Measurements from ENCODE around the gene FADS6.
"Not testable (repeated sequence)": the region's sequence is repeated elsewhere in the genome, so short reads cannot be mapped to it uniquely, and the experiment has no call there.

The FADS6 gene

DNA sequence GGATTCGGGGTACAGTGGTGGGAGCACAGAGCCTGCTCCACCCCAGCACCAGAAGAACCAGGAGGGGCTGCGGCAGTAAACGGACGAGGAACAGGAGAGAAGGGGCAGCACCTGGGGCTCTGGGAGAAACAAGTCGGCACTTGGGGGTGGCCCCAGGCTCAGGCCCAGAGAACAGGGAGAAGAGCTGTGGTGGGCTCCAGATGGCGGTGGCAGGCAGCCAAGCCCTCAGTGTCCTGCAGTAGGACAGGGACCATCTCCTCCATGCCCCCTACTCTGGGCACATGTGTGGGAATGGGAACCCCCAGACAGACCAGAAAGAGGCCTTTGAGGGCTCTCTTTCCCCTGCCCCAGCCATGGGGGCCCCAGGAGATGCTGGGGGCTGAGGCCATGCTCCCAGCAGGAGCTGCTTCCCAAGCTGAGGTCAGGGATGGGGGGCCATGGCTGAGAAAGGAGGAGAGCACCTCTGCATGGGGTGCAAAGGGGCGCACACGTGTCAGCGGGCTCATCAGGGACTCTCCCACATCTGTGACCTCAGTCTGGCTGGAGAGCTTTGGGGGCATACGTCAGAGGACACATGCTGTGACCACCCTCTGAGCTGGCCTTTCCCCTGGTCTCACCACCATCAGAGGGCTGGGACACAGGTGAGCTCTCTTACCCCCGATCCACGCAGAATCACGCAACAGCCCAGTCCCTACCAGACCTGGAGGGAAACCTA lies 22.9 kb upstream of the FADS6 start:
- no peaks in the 10 kb centered on the region for H3K9me3 ChIP-seq (ENCODE audit: low read length)
- H2AFZ ChIP-seq (ENCODE audit: low read depth, low read length) = no peak overlapping the region
- no peak overlapping the region for H3K4me3 ChIP-seq (ENCODE audit: low read length)
- H3K27me3 ChIP-seq (ENCODE audit: insufficient read depth, low read length) = peaks cover 10% of the 10 kb centered on the region
- no peaks in the 10 kb centered on the region for H3K36me3 ChIP-seq (ENCODE audit: insufficient read depth, low read length)
- H3K4me1 ChIP-seq (ENCODE audit: insufficient read depth, low read length) = peaks cover 8% of the 10 kb centered on the region

DNA sequence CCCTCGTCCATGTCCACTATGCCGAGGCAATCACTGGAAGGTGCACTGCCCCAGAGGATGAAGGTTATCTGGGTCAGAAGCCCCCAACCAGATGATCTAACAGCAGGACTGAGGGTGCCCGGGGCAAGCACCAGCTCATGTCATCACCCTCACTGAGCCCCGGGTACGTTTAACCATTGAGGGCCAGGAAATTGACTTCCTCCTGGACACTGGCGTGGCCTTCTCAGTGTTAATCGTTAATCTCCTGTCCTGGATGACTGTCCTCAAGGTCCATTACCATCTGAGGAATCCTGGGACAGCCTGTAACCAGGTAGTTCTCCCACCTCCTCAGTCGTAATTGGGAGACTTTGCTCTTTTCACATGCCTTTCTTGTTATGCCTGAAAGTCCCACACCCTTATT lies 18.0 kb upstream of the FADS6 start:
- not testable (repeated sequence) for H3K36me3 ChIP-seq (ENCODE audit: insufficient read depth, low read length); H3K4me3 ChIP-seq (ENCODE audit: low read length)
- peaks cover 16% of the 10 kb centered on the region for H3K4me1 ChIP-seq (ENCODE audit: insufficient read depth, low read length)

DNA sequence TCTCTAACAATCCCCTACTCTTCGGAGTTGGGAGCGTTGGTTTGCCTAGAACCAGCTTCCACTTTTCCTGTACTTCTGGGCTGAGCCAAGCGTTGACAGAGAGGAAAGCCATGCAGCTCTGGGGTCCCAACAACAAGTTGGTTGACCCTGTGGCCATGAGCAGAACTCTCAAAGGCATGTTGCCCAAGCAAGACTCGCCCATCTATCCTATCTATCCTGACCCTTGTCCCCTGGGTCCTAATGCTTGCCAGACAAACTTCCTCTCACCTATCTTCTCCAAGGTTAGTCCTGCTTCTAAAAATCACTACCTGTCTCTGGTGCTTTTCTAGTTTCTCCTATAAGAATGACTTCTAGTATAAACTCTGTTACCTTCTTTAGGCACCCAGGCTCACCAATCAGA lies 15.7 kb upstream of the FADS6 start:
- H3K4me1 ChIP-seq (ENCODE audit: insufficient read depth, low read length) = peaks cover 16% of the 10 kb centered on the region
- H3K4me3 ChIP-seq (ENCODE audit: low read length); H3K27me3 ChIP-seq (ENCODE audit: insufficient read depth, low read length); H3K9me3 ChIP-seq (ENCODE audit: low read length); H3K36me3 ChIP-seq (ENCODE audit: insufficient read depth, low read length); H2AFZ ChIP-seq (ENCODE audit: low read depth, low read length): not testable (repeated sequence)

More for the DNA sequence above, 18.0 kb upstream of the FADS6 start:
- not testable (repeated sequence) for H3K9me3 ChIP-seq (ENCODE audit: low read length); H3K27me3 ChIP-seq (ENCODE audit: insufficient read depth, low read length); H2AFZ ChIP-seq (ENCODE audit: low read depth, low read length)

DNA sequence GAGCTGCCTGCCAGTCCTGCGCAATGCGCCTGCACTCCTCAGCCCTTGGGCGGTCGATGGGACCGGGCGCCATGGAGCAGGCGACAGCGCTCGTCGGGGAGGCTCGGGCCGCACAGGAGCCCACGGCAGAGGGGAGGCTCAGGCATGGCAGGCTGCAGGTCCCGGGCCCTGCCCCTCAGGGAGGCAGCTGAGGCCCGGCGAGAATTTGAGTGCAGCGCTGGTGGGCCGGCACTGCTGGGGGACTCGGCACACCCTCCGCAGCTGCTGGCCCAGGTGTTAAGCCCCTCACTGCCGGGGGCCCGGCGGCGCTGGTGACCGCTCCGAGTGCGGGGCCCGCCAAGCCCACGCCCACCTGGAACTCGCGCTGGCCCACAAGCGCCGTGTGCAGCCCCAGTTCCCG lies 13.6 kb upstream of the FADS6 start:
- Histone ChIP-seq H3K36me3 (ENCODE audit: insufficient read depth, low read length) (no peaks in the 10 kb centered on the region), H3K4me1 (ENCODE audit: insufficient read depth, low read length) (peaks cover 16% of the 10 kb centered on the region), H3K9me3 (ENCODE audit: low read length) (no peaks in the 10 kb centered on the region), H3K27me3 (ENCODE audit: insufficient read depth, low read length) (no peaks in the 10 kb centered on the region), H2AFZ (ENCODE audit: low read depth, low read length) (no peak overlapping the region), H3K4me3 (ENCODE audit: low read length) (no peak overlapping the region)

DNA sequence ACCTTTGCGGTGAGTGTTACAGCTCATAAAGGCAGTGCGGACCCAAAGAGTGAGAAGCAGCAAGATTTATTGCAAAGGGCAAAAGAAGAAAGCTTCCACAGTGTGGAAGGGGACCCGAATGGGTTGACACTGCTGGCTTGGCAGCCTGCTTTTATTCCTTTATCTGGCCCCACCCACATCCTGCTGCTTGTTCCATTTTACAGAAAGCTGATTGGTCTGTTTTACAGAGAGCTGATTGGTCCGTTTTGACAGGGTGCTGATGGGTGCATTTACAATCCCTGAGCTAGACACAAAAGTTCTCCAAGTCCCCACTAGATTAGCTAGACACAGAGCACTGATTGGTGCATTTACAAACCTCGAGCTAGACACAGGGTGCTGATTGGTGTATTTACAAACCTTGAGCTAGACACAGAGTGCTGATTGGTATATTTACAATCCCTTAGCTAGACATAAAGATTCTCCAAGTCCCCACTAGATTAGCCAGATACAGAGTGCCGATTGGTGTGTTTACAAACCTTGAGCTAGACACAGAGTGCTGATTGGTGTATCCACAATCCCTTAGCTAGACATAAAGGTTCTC lies 12.9 kb upstream of the FADS6 start:
- peaks cover 13% of the 10 kb centered on the region for H3K4me1 ChIP-seq (ENCODE audit: insufficient read depth, low read length)
- not testable (repeated sequence) for H3K27me3 ChIP-seq (ENCODE audit: insufficient read depth, low read length); H3K4me3 ChIP-seq (ENCODE audit: low read length); H3K36me3 ChIP-seq (ENCODE audit: insufficient read depth, low read length); H2AFZ ChIP-seq (ENCODE audit: low read depth, low read length); H3K9me3 ChIP-seq (ENCODE audit: low read length)

DNA sequence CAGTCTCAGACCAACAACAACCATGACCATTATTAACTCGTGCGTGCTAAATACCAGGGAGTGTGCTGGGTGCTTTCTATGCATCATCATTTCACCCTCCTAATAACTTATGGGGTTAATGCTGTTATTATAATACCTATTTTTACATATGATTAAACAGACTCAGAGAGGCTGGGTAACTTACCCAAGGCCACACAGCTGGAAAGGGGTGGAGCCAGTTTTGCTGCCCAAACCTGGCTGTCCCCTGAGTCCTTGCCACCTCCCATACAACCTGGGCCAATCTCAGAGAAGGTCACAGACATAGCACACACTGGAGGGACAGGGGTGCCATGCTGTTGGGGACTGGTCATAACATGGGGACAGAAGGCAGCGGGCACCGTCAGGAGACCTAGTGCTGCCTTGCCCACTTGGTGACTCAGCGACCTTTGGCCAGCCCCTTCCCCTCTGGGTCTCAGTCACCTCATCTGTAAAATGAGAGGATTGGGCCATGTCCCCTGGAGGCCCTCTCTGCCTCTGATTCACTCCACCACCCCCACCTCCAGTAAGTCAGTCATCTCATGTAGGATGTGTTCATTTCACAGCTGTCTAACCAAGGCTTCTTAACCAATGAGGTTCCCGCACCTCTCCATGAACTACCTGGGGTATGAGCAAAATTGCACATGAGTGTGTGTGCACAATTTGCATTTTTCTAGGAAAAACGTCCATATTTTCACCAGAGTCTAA lies 11.4 kb upstream of the FADS6 start:
- peaks cover 16% of the 10 kb centered on the region for H3K27me3 ChIP-seq (ENCODE audit: insufficient read depth, low read length)
- H3K36me3 ChIP-seq (ENCODE audit: insufficient read depth, low read length) = no peaks in the 10 kb centered on the region
- H3K4me3 ChIP-seq (ENCODE audit: low read length) = no peak overlapping the region
- no peaks in the 10 kb centered on the region for H3K9me3 ChIP-seq (ENCODE audit: low read length)
- peaks cover 2% of the 10 kb centered on the region for H3K4me1 ChIP-seq (ENCODE audit: insufficient read depth, low read length)
- H2AFZ ChIP-seq (ENCODE audit: low read depth, low read length) = no peak overlapping the region

DNA sequence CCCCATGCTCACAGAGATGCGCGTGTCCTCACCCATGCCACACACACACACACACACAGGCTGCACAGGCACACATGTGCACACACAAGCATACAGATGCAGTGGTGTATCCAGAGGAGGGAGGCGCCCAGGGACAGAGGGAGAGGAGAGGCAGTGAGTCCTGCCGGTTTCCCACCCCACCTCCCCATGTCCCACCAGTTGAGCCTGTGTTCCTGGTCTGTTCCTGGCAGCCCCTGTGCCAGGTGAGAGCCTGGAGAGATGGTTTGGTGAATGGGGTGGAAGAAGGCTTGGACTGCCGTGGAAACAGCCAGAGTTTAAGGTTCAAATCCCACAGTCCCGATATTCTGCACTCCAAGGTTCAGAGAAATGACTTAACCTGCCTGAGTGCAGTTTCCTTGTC lies 10.2 kb upstream of the FADS6 start:
- Histone ChIP-seq H2AFZ (ENCODE audit: low read depth, low read length) (no peak overlapping the region), H3K36me3 (ENCODE audit: insufficient read depth, low read length) (no peaks in the 10 kb centered on the region), H3K4me3 (ENCODE audit: low read length) (no peak overlapping the region), H3K9me3 (ENCODE audit: low read length) (peaks cover 2% of the 10 kb centered on the region), H3K27me3 (ENCODE audit: insufficient read depth, low read length) (peaks cover 25% of the 10 kb centered on the region), H3K4me1 (ENCODE audit: insufficient read depth, low read length) (no peaks in the 10 kb centered on the region)

DNA sequence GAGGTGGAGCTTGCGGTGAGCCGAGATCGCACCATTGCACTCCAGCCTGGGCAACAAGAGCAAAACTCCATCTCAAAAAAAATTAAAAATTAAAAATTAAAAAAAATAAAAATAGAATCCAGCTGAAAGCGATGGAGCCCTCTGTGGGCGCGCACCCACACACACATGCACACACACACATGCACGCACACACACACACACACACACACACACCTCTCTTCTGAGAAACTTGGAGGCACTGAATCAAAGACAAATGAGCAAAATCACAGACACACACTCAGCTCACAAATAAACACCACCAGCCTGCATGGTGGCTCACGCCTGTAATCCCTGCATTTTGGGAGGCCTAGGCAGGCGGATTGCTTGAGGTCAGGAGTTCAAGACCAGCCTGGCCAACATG lies 9.6 kb upstream of the FADS6 start:
- no peak overlapping the region for H3K4me3 ChIP-seq (ENCODE audit: low read length)
- peaks cover 2% of the 10 kb centered on the region for H3K9me3 ChIP-seq (ENCODE audit: low read length)
- H3K27me3 ChIP-seq (ENCODE audit: insufficient read depth, low read length) = peaks cover 30% of the 10 kb centered on the region
- H2AFZ ChIP-seq (ENCODE audit: low read depth, low read length) = no peak overlapping the region
- no peaks in the 10 kb centered on the region for H3K4me1 ChIP-seq (ENCODE audit: insufficient read depth, low read length)
- no peaks in the 10 kb centered on the region for H3K36me3 ChIP-seq (ENCODE audit: insufficient read depth, low read length)

DNA sequence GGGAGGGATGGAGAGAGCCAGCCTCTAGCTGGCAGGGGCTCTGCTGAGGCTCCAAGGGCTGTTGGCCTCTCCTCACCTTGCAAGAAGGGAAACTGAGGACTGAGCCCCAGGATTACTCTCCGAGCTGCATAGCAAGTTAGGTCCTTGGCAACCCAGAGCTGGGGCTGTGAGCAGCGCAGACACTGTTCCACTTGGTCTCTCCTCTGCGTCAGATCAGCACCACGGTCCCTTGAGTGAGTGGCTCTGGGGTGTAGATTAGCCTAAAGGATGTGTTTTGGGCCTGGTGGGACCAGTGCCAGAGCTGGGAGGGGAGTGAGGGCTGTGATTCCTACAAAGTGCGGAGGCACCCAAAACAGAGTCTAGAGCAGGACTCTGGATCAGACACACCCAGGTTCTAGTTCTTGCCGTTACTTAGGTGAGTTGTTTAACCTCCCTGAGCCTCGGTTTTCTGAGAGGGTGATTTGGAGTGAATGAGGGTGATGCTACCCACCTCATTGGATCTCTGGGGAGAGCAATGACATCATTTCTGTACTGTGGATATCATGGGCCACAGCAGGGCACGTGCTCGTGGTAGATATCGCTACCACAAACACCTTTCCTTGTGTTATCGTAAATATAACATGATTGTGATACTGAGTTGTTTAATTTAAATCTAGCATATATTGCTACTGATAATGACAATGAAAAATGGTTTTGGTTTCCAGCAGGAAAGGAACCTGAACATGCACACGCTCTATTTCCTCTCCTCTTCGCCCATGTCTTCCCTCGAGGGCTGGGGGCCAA lies 8.1 kb upstream of the FADS6 start:
- peaks cover 33% of the 10 kb centered on the region for H3K27me3 ChIP-seq (ENCODE audit: insufficient read depth, low read length)
- no peaks in the 10 kb centered on the region for H3K4me1 ChIP-seq (ENCODE audit: insufficient read depth, low read length)
- H3K36me3 ChIP-seq (ENCODE audit: insufficient read depth, low read length) = no peaks in the 10 kb centered on the region
- peaks cover 2% of the 10 kb centered on the region for H3K9me3 ChIP-seq (ENCODE audit: low read length)
- no peak overlapping the region for H3K4me3 ChIP-seq (ENCODE audit: low read length)
- no peak overlapping the region for H2AFZ ChIP-seq (ENCODE audit: low read depth, low read length)

DNA sequence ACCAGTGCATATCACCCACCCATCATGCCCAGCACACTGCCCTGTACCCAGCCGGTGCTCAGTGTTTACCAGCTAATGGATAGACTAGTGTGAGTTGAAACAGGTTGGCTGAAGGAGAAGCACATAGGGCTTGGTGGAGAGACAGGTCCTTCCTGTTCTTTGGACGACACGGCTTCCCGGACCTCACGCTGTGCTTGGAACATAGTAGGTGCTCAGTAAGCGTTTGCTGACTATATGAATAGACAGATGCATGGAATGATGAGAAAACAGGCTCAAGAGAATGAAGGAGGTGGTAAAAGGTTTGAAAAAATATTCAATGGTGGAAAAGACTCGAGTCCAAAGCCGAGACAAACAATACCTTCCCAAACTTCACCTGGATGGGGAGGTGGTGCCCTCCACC lies 6.8 kb upstream of the FADS6 start:
- no peak overlapping the region for H3K4me3 ChIP-seq (ENCODE audit: low read length)
- no peaks in the 10 kb centered on the region for H3K4me1 ChIP-seq (ENCODE audit: insufficient read depth, low read length)
- peaks cover 42% of the 10 kb centered on the region for H3K27me3 ChIP-seq (ENCODE audit: insufficient read depth, low read length)
- H2AFZ ChIP-seq (ENCODE audit: low read depth, low read length) = no peak overlapping the region
- peaks cover 2% of the 10 kb centered on the region for H3K9me3 ChIP-seq (ENCODE audit: low read length)
- H3K36me3 ChIP-seq (ENCODE audit: insufficient read depth, low read length) = no peaks in the 10 kb centered on the region

DNA sequence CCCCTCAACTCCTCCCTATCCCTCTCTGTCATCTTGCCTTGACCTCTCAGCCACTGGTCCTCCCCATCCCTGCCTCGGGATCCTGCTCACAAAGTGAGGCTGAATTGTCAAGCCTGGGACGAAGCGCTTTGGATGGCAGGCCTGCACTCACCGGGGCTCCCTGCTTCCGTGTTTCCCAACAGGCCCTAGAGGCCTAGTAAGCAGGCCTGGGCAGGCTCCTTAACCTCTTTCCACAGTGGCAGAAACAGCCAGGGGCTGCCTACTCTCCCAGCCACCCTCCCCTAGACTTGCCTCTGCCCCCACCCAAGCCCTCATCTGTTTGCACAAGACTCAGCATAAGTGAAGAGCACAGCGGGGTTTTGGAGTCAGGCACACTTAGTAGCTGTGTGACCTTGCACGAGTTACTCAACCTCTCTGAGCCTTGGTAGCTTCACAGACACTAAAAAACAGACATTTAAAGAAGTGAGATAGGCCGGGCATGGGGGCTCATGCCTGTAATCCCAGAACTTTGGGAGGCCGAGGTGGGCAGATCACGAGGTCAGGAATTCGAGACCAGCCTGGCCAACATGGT lies 5.0 kb upstream of the FADS6 start:
- Histone ChIP-seq H2AFZ (ENCODE audit: low read depth, low read length) (no peak overlapping the region), H3K4me3 (ENCODE audit: low read length) (no peak overlapping the region), H3K4me1 (ENCODE audit: insufficient read depth, low read length) (no peaks in the 10 kb centered on the region), H3K27me3 (ENCODE audit: insufficient read depth, low read length) (peaks cover 59% of the 10 kb centered on the region), H3K36me3 (ENCODE audit: insufficient read depth, low read length) (no peaks in the 10 kb centered on the region), H3K9me3 (ENCODE audit: low read length) (peaks cover 2% of the 10 kb centered on the region)

DNA sequence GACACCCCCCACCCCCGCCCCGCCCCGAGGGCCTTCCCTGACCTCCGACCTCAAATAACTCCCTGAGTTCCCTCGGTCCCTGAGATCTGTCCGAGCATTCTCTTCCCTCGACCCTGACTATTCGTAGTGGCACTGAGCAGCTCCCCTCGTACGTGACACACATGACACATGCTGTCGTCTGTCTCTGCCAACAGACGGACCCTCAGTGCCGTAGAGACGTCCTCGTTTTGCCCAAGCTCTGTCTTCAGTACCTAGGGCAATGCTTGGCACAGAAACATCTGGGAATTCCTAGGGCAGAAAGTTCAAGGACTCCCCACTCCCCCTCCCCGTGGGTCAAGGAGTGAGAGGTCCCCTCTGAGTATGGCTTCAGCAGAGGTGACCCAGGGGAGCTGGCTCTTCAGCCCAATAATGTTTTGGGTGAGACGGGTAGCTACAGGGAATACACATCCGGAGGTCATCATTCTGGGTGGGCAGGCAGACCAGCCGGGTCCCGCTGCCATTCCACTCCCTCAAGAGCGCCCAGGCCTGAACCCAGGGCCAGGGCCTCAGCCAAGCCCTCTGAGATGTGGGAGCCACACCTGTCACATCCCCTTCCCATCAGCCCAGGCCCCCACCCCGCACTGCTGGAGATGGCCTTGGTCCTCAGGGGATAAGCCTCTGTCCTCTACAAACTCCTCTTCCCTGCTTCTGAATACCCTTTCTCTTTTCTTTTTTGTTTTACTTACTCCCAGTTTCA lies 671 bp upstream of the FADS6 start:
- H2AFZ ChIP-seq (ENCODE audit: low read depth, low read length) = no peak overlapping the region
- H3K4me1 ChIP-seq (ENCODE audit: insufficient read depth, low read length) = no peaks in the 10 kb centered on the region
- no peaks in the 10 kb centered on the region for H3K36me3 ChIP-seq (ENCODE audit: insufficient read depth, low read length)
- peaks cover 65% of the 10 kb centered on the region for H3K27me3 ChIP-seq (ENCODE audit: insufficient read depth, low read length)
- H3K4me3 ChIP-seq (ENCODE audit: low read length) = no peak overlapping the region
- H3K9me3 ChIP-seq (ENCODE audit: low read length) = no peaks in the 10 kb centered on the region

Data from neuron (in vitro differentiated cells).